ENCODE measurements around the gene SLC35C1.

Gene SLC35C1

DNA sequence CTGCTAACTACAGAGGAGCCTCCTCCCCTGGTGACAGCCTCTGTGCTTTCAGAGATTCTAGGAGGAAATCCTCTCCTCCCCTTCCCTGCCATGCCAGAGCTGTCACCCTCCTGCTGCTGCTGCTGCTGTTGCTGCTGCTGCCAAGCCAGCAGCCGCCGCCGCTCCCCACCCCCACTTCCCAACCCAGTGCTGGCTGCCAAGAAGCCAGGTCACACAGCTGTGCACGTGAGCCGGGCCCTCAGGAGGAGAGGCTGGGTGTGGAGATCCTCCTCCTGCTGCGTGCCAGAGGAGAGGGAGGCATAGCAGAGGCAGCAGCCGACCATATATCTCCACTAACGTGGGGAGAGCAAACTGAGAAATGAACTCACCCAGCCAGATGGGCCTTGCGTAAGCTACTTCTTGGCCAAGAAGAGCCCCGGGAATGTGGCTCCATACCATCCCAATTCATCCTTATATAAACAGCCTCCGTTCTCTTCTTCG is 54.8 kb downstream of the SLC35C1 start:
- peak; percentile 95 to 99 for DNase-seq (ENCODE audit: low read depth in 2 of 2)
- no peak overlapping the region for H3K4me3 ChIP-seq (replicated peaks in 1 of 2; ENCODE audit: low read depth in 2 of 2, low read length in 2 of 2)
- TF ChIP-seq, protein P1, sequence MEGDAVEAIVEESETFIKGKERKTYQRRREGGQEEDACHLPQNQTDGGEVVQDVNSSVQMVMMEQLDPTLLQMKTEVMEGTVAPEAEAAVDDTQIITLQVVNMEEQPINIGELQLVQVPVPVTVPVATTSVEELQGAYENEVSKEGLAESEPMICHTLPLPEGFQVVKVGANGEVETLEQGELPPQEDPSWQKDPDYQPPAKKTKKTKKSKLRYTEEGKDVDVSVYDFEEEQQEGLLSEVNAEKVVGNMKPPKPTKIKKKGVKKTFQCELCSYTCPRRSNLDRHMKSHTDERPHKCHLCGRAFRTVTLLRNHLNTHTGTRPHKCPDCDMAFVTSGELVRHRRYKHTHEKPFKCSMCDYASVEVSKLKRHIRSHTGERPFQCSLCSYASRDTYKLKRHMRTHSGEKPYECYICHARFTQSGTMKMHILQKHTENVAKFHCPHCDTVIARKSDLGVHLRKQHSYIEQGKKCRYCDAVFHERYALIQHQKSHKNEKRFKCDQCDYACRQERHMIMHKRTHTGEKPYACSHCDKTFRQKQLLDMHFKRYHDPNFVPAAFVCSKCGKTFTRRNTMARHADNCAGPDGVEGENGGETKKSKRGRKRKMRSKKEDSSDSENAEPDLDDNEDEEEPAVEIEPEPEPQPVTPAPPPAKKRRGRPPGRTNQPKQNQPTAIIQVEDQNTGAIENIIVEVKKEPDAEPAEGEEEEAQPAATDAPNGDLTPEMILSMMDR (IDR thresholded peaks at IDR 0.05; ENCODE audit: low read depth, low read length), result no peak

DNA sequence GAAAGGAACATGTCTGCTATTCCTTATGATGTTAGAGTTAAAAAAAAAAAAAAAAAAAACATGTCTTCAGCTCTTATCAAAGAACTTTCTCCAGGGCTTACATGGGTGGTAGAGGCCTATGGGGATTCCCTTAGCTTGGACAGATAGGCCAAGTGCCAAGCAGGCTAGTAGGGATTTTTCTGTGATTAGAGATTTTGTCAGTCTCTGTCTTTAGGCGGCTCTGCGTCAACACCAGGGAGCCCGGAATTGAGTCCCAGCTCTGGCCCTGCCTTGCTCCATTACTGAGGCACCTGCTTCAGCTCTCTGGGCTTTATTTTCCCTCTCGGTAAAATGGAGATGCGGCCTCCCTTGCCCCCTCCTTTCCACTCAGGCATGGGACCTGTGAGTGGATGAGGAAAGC is 55.4 kb downstream of the SLC35C1 start:
- no peak for DNase-seq (ENCODE audit: low read depth in 2 of 2)
- TF ChIP-seq, protein P1 (IDR thresholded peaks at IDR 0.05; ENCODE audit: low read depth, low read length), result no peak
- no peak overlapping the region for H3K4me3 ChIP-seq (replicated peaks in 1 of 2; ENCODE audit: low read depth in 2 of 2, low read length in 2 of 2)

DNA sequence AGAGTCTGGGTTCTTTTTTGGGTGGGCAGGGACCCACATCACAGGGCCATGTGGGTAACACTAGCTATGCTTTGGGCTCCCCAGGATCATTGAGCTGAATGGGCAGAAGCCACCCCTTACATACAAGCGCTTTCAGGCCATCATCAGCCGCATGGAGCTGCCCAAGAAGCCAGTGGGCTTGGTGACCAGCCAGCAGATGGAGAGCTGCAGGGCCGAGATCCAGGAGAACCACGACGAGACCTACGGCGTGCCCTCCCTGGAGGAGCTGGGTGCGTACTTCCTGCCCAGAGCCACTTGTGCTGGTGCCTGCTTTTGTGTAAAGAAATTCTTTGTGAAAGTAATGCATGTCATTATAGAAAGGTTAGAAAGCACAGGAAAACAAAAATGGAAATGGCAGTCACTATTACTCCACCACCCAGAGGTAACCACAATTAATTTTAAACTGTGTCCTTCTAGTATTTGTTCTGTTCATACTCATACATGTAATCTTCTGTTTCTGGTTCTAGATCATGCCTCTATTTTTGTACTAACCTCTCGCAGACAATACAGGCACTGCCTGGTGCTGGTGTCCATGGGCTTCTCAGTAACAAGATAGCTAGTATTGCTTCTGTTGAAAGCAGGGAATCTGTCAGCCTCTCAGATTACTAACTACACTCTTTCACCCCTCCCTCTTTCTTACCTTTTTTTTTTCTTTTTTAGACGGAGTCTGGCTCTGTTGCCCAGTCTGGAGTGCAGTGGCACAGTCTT is 56.0 kb downstream of the SLC35C1 start:
- TF ChIP-seq, protein P1 (IDR thresholded peaks at IDR 0.05; ENCODE audit: low read depth, low read length), result no peak
- no peak for DNase-seq (ENCODE audit: low read depth in 2 of 2)

More for the DNA sequence above, 56.0 kb downstream of the SLC35C1 start:
- no peak overlapping the region for H3K4me3 ChIP-seq (replicated peaks in 1 of 2; ENCODE audit: low read depth in 2 of 2, low read length in 2 of 2)
